Osteocyte (in vitro differentiated cells): ENCODE measurements around the gene ADAMTS12. TPM values are rescaled to one million over a fixed set of nuclear protein-coding genes. Genes with fewer than 3 reads are reported as not detected.
"Not testable (repeated sequence)": the region's sequence is repeated elsewhere in the genome, so short reads cannot be mapped to it uniquely, and the experiment has no call there.

ENCODE experiments used
- DNase-seq: peaks from one replicate; pipeline ENCODE4 v3.0.0; 2021; ENCODE audit warnings: mixed read lengths; ENCODE audit not compliant: unreplicated experiment; ENCODE audit errors: extremely low spot score
- H3K27ac Mint-ChIP-seq: one replicate; pipeline ENCODE4 v1.8.0; 2021; ENCODE audit warnings: mild to moderate bottlenecking, mixed read lengths; ENCODE audit not compliant: unreplicated experiment
- H3K27me3 Mint-ChIP-seq: one replicate; pipeline ENCODE4 v1.8.0; 2021; ENCODE audit warnings: mixed read lengths; ENCODE audit not compliant: unreplicated experiment
- H3K36me3 Mint-ChIP-seq: one replicate; pipeline ENCODE4 v1.8.0; 2021; ENCODE audit warnings: mixed read lengths; ENCODE audit not compliant: unreplicated experiment
- H3K4me1 Mint-ChIP-seq: one replicate; pipeline ENCODE4 v1.8.0; 2021; ENCODE audit warnings: mixed read lengths; ENCODE audit not compliant: unreplicated experiment
- H3K4me3 Mint-ChIP-seq: one replicate; pipeline ENCODE4 v1.8.0; 2021; ENCODE audit warnings: mild to moderate bottlenecking, moderate library complexity, mixed read lengths; ENCODE audit not compliant: unreplicated experiment
- H3K9me3 Mint-ChIP-seq: one replicate; pipeline ENCODE4 v1.8.0; 2021; ENCODE audit warnings: mixed read lengths; ENCODE audit not compliant: unreplicated experiment
- total RNA-seq: library from RNA; stranded (reverse); gene quantifications from 2 replicates; pipeline ENCODE4 v1.2.1, GENCODE V29; 2021
- TF ChIP-seq, protein P1 (sequence below): fragments of 200-600 bp; sonication (generic); IDR thresholded peaks from 2 replicates; pipeline ENCODE4 v1.5.0; 2021; ENCODE audit warnings: antibody characterized with exemption, mild to moderate bottlenecking, moderate library complexity

ADAMTS12 gene
- total RNA-seq, 1 donor from 2014 or later, result 13.9 TPM

DNA sequence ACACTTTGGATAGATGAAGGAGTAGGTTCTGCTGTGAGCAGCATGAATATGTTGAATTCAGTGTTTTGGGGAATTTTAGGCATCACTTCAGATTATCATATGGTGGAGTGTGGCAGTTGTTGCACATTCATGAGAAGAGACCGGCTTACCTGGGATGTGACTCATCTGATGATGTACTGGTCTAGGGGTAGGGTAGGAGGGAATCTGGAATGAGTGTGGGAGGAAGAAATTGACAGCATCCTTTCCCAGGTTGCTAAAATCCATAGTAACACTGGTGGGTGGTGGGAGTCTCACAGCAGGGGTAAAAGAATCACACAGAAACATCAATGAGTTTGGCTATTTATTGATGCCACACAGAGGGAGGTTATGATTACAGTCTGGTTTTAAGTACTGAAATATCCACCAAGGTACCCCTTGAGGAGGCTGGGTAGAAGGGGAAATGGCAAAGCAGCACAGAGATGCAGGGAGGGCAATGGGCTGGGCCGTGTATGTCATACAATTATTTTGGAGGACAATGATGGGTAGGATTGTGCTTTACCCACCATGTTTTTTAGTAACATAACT is 368.5 kb downstream of the ADAMTS12 start:
- no peak for DNase-seq
- no peak overlapping the region for H3K27ac Mint-ChIP-seq
- no peaks in the 10 kb centered on the region for H3K27me3 Mint-ChIP-seq
- TF ChIP-seq, protein P1, sequence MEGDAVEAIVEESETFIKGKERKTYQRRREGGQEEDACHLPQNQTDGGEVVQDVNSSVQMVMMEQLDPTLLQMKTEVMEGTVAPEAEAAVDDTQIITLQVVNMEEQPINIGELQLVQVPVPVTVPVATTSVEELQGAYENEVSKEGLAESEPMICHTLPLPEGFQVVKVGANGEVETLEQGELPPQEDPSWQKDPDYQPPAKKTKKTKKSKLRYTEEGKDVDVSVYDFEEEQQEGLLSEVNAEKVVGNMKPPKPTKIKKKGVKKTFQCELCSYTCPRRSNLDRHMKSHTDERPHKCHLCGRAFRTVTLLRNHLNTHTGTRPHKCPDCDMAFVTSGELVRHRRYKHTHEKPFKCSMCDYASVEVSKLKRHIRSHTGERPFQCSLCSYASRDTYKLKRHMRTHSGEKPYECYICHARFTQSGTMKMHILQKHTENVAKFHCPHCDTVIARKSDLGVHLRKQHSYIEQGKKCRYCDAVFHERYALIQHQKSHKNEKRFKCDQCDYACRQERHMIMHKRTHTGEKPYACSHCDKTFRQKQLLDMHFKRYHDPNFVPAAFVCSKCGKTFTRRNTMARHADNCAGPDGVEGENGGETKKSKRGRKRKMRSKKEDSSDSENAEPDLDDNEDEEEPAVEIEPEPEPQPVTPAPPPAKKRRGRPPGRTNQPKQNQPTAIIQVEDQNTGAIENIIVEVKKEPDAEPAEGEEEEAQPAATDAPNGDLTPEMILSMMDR, result no peak
- no peaks in the 10 kb centered on the region for H3K4me1 Mint-ChIP-seq
- H3K4me3 Mint-ChIP-seq, result no peak overlapping the region
- no peaks in the 10 kb centered on the region for H3K36me3 Mint-ChIP-seq
- peaks cover 4% of the 10 kb centered on the region for H3K9me3 Mint-ChIP-seq

DNA sequence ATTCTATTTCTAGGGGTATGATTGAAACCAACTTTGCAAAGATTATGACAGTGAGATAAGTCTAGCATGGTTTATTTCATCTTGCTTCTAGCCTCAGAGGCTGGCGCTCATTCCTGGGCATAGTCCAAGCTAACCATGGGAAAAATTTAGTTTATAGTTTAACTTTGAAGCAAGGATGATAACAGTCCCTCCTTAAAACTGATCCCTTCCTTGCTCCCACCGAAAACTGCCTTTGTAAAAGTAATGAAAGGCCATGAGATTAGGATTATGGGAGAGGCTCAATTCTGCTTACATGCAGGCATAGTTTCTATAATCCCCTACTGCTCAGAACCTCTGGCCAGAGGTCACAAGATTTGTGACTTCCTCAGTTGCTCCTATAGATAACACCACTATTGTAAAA is 375.4 kb downstream of the ADAMTS12 start:
- H3K4me3 Mint-ChIP-seq, result no peak overlapping the region
- peaks cover 7% of the 10 kb centered on the region for H3K9me3 Mint-ChIP-seq
- no peaks in the 10 kb centered on the region for H3K36me3 Mint-ChIP-seq
- TF ChIP-seq, protein P1, result no peak
- DNase-seq, result no peak
- H3K4me1 Mint-ChIP-seq, result peaks cover 4% of the 10 kb centered on the region
- no peaks in the 10 kb centered on the region for H3K27me3 Mint-ChIP-seq
- H3K27ac Mint-ChIP-seq, result no peak overlapping the region

- H3K36me3 Mint-ChIP-seq, H3K27me3 Mint-ChIP-seq, DNase-seq, H3K4me1 Mint-ChIP-seq, H3K4me3 Mint-ChIP-seq, H3K9me3 Mint-ChIP-seq, H3K27ac Mint-ChIP-seq: not testable (repeated sequence)
Measured at GRCh38 chr5:33515366-33515765, 376.4 kb downstream of the ADAMTS12 start.

DNA sequence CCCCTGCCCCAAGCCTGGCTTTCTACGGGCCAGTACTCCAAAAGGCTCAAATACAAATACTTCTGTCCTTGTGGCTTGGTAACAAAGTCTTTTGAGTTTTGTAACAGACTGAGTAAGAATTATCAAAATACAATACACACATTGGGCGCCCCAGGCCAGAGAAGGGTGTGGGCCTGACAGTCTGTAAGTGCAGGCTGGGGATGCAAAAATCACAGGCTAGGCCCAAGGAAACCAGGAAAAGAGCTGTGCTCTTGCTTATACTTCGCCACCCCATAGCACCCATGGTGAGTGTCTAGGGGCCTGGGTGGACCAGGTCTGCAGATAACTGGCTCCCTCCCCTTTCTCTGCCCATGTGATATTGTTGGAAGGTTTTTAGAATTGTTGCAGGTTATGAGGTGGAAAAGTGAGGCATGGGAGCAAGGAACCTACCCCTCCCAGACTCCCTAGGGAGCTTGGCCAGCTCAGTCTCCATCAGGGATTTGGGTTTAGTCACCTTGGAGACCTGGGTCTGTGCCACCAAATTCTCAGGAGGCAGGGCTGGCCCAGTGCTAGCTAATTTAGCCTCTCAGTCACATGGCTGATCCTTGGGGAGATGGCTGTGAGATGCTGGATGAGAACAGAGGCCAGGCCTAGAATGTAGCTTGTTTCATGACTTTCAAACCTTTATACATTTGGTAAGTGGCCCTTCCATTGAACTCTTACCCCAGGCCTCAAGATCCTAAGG is 378.2 kb downstream of the ADAMTS12 start:
- Mint-ChIP-seq H3K9me3 (peaks cover 3% of the 10 kb centered on the region), H3K27me3 (no peaks in the 10 kb centered on the region), H3K27ac (no peak overlapping the region), H3K36me3 (no peaks in the 10 kb centered on the region), H3K4me3 (no peak overlapping the region), H3K4me1 (peaks cover 4% of the 10 kb centered on the region)
- TF ChIP-seq, protein P1, result no peak
- DNase-seq, result no peak

DNA sequence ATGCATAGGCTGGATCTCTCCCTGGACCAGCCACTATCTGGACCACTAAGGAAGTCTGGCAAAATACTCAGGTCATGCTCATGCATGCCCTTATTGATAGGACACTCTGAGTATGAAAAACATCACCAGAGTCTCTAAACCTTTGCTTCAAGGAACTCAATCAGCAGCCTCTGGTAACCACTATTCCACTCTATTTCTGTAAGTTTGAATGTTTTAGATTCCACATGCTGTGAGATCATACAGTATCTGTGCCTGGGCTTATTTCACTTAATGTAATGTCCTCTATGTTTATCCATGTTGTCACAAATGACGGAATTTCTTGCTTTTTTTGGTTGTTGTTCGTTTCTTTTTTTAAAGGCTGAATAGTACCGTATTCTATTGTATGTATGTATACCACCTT is 382.8 kb downstream of the ADAMTS12 start:
- H3K4me1 Mint-ChIP-seq, result peaks cover 3% of the 10 kb centered on the region
- H3K27ac Mint-ChIP-seq, result no peak overlapping the region
- no peaks in the 10 kb centered on the region for H3K27me3 Mint-ChIP-seq
- H3K4me3 Mint-ChIP-seq, result no peak overlapping the region
- no peaks in the 10 kb centered on the region for H3K36me3 Mint-ChIP-seq
- TF ChIP-seq, protein P1, result no peak
- no peaks in the 10 kb centered on the region for H3K9me3 Mint-ChIP-seq
- DNase-seq, result no peak
